ENCODE data around the gene NEURL4.

Gene NEURL4

DNA sequence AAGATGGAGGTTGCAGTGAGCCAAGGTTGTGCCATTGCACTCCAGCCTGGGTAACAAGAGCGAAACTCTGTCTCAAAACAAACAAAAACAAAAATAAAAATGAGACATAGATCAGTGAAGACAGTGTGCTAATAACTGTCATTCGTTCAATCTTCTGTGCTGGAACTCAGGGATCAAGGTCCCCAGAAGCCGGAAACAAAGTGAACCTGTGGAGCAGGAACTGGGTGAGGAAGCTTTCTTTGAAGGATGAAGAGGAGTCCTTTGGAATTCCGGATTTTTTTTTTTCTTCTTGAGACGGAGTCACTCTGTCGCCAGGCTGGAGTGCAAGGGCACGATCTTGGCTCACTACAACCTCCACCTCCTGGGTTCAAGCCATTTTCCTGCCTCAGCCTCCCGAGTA is 49.7 kb downstream of the NEURL4 start:
- no peak for DNase-seq (ENCODE audit: low read depth)
- TF ChIP-seq, protein P1, sequence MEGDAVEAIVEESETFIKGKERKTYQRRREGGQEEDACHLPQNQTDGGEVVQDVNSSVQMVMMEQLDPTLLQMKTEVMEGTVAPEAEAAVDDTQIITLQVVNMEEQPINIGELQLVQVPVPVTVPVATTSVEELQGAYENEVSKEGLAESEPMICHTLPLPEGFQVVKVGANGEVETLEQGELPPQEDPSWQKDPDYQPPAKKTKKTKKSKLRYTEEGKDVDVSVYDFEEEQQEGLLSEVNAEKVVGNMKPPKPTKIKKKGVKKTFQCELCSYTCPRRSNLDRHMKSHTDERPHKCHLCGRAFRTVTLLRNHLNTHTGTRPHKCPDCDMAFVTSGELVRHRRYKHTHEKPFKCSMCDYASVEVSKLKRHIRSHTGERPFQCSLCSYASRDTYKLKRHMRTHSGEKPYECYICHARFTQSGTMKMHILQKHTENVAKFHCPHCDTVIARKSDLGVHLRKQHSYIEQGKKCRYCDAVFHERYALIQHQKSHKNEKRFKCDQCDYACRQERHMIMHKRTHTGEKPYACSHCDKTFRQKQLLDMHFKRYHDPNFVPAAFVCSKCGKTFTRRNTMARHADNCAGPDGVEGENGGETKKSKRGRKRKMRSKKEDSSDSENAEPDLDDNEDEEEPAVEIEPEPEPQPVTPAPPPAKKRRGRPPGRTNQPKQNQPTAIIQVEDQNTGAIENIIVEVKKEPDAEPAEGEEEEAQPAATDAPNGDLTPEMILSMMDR (conservative IDR thresholded peaks at IDR 0.05; ENCODE audit: low read depth, low read length) = no peak
- H3K4me3 ChIP-seq (ENCODE audit: low read length) = no peak overlapping the region

DNA sequence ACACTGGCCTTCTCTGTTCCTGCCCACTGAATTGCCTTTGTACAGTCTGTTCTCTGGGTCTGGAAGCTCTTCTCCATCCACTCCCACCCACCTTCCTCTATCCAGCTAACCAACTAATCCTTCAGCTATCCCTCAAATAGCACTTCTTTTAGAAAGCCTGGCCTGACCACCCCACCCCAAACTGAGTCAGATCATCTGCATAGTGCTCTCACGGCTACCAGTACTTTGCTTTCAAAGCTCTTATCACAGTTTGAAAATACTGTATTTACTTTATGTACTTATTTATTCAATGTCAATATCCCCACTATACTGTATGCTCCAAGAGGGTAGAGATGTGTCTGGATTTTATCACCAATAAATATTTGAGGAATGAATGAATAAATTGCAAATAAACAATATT is 62.4 kb downstream of the NEURL4 start:
- no peak overlapping the region for H3K4me3 ChIP-seq (ENCODE audit: low read length)
- DNase-seq (ENCODE audit: low read depth) = no peak
- TF ChIP-seq, protein P1 (conservative IDR thresholded peaks at IDR 0.05; ENCODE audit: low read depth, low read length) = no peak

Data from retinal pigment epithelial cell (primary cell).